ENCODE data around the gene SND1.

DNA sequence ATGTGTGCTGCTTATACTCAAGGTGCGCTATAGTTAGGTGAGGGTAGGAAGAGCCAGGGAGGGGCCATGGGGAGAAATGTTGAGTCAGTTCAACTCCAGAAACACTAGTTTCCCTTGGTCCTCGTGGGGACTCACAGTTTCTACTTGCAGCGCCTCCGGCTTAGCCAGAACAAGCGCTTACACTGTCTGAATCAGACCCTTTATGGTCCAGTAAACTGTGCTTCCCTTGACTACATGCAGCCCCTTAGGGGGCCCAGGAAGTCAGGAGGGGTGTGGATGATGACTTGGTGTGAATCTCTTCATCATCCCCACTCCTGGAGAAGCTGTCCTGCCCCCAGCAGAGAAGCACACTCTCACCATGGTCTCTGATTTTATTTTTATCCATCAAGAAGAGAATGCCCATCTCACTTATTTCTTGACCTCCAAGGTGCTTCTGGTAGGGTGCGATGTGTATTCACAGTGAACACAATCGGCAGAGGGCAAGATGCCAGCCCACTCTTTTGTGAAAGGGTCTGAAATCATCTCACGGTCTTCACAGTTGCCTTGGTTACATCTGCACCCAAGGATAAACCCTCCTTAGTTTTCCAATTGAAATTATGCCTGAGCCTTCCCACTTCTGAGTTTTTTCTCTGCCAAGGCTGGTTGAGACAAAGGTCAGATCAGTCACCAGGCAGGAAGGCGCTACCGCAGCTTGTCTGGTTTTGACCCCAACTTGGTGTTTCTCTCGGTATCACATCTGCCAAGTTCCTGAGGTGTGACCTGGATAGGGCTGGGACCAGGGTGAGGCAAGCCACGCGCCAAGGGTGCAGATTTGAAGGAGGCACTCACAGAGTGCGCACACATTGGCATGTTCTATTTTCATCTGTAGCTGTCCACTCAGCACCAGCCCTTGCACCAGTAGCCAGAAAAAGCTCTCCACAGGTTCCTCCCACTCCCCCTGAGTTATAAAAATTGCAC lies 441.9 kb downstream of the SND1 start:
- TF ChIP-seq POLR2A (IDR thresholded peaks at IDR 0.05), result no peak
- TF ChIP-seq, protein P1, sequence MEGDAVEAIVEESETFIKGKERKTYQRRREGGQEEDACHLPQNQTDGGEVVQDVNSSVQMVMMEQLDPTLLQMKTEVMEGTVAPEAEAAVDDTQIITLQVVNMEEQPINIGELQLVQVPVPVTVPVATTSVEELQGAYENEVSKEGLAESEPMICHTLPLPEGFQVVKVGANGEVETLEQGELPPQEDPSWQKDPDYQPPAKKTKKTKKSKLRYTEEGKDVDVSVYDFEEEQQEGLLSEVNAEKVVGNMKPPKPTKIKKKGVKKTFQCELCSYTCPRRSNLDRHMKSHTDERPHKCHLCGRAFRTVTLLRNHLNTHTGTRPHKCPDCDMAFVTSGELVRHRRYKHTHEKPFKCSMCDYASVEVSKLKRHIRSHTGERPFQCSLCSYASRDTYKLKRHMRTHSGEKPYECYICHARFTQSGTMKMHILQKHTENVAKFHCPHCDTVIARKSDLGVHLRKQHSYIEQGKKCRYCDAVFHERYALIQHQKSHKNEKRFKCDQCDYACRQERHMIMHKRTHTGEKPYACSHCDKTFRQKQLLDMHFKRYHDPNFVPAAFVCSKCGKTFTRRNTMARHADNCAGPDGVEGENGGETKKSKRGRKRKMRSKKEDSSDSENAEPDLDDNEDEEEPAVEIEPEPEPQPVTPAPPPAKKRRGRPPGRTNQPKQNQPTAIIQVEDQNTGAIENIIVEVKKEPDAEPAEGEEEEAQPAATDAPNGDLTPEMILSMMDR (IDR thresholded peaks at IDR 0.05), result no peak

All from esophagus squamous epithelium (tissue), 4 donors.